Colonic mucosa (tissue), 4 donors: ENCODE data around the gene GIPC3. TPM values are rescaled to one million over a fixed set of nuclear protein-coding genes. Genes with fewer than 3 reads are reported as not detected.

Source experiments
- DNase-seq: peaks from one replicate; pipeline ENCODE4 v3.0.0-alpha.2; 2020
- H3K27ac ChIP-seq: fragments of 200-600 bp; one replicate; pipeline ENCODE4 v1.8.0; 2021
- H3K27me3 ChIP-seq: fragments of 200-600 bp; one replicate; pipeline ENCODE4 v1.8.0; 2021
- H3K36me3 ChIP-seq: fragments of 200-600 bp; one replicate; pipeline ENCODE4 v1.8.0; 2021
- H3K4me1 ChIP-seq: fragments of 200-600 bp; one replicate; pipeline ENCODE4 v1.8.0; 2021; ENCODE audit warnings: mild to moderate bottlenecking
- H3K4me3 ChIP-seq: fragments of 200-600 bp; one replicate; pipeline ENCODE4 v1.8.0; 2021
- H3K9ac ChIP-seq, 2 donors: one replicate each; pipeline ENCODE4 v1.7.0; 2013; ENCODE audit warnings: control low read depth in 2 of 2, low read depth in 2 of 2, low read length in 2 of 2
- H3K9me3 ChIP-seq: fragments of 200-600 bp; one replicate; pipeline ENCODE4 v1.8.0; 2021
- CTCF ChIP-seq: fragments of 200-600 bp; IDR thresholded peaks from one replicate; pipeline ENCODE4 v1.8.0; 2022; ENCODE audit warnings: antibody characterized with exemption, mild to moderate bottlenecking
- intact Hi-C: fragments of 100-400 bp; cut with DNase I; formaldehyde crosslinking; loops from one replicate; pipeline ENCODE4 v1.14.1; 2022
- total RNA-seq, 2 donors: library from RNA; stranded (reverse); fragmentation: NEBNext Ultra II Directional in 1 of 2; extraction: Animal tissue kit (Norgen Biotek cat#: 25700) in 1 of 2; gene quantifications; one replicate each; pipeline ENCODE4 v1.2.1, GENCODE V29; 2021
- donor health status: healthy.
- donor health status: DM: no; HTN: no; CAD: no.
- donor health status: DM: no; HTN: no; CAD: no.

The GIPC3 gene
- total RNA-seq, 2 donors from 2014 or later: 0.40 to 1.1 TPM

DNA sequence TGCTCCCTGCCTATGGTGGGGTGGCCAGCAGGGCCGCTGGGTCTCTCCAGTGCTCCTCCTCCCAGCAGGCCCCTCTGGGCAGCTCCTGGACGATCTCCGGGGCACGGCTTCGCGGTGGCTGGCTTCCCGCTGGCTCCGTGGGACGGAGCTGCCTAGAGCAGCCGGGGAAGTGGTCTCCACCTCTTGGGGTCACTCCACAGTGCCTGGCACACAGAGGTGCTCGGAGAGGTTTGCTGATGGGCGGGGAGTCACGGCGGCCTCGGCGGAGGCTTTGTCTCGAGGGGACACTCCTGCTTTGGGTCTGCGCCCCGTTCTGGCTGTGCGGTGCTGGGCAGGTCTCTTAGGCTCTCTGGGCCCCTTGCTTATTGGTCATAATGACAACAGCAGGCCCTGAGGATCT, 51.2 kb downstream of the GIPC3 start:
- no peak overlapping the region for H3K27ac ChIP-seq
- no peak for TF ChIP-seq CTCF
- no peaks in the 10 kb centered on the region for H3K9me3 ChIP-seq
- H3K36me3 ChIP-seq: no peaks in the 10 kb centered on the region
- DNase-seq: no peak
- intact Hi-C loops: no loop called here
- no peak overlapping the region for H3K9ac ChIP-seq
- H3K4me1 ChIP-seq: no peaks in the 10 kb centered on the region
- H3K4me3 ChIP-seq: no peak overlapping the region
- H3K27me3 ChIP-seq: no peaks in the 10 kb centered on the region

GRCh38 chr19:3636962-3637361, 51.7 kb downstream of the GIPC3 start:
- intact Hi-C loops: no loop called here
- no peak for DNase-seq
- Histone ChIP-seq H3K9me3 (no peaks in the 10 kb centered on the region), H3K4me3 (no peak overlapping the region), H3K9ac (no peak overlapping the region), H3K27me3 (no peaks in the 10 kb centered on the region), H3K36me3 (no peaks in the 10 kb centered on the region), H3K27ac (no peak overlapping the region), H3K4me1 (no peaks in the 10 kb centered on the region)
- no peak for TF ChIP-seq CTCF

GRCh38 chr19:3637621-3638020, 52.3 kb downstream of the GIPC3 start:
- intact Hi-C loops: no loop called here
- Histone ChIP-seq H3K36me3 (no peaks in the 10 kb centered on the region), H3K27ac (no peak overlapping the region), H3K9me3 (no peaks in the 10 kb centered on the region), H3K4me3 (no peak overlapping the region), H3K9ac (no peak overlapping the region), H3K27me3 (no peaks in the 10 kb centered on the region), H3K4me1 (no peaks in the 10 kb centered on the region)
- TF ChIP-seq CTCF: no peak
- DNase-seq: no peak

- intact Hi-C loops: no loop called here
- no peak for DNase-seq
- no peaks in the 10 kb centered on the region for H3K36me3 ChIP-seq
Measured at GRCh38 chr19:3638208-3639193, 53.2 kb downstream of the GIPC3 start.

DNA sequence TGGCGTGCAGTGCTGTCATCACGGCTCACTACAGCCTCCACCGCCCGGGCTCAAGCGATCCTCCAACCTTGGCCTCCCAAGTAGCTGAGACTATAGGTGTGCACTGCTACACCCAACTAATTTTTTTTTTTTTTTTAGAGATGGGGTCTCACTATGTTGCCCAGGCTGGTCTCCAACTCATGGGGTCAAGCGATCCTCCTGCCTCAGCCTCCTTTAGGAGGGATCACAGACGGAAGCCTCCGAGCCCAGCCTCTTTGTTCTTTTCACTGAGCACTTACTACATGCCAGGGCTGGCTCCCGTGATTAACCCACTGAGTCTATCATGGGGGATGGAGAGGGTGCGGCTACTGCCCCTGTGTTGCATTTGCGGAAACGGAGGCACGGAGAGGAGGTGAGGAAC, 54.2 kb downstream of the GIPC3 start:
- DNase-seq: no peak
- no peak overlapping the region for H3K4me3 ChIP-seq
- intact Hi-C loops: no loop called here
- no peaks in the 10 kb centered on the region for H3K9me3 ChIP-seq
- H3K4me1 ChIP-seq: no peaks in the 10 kb centered on the region
- no peak overlapping the region for H3K9ac ChIP-seq
- H3K27me3 ChIP-seq: no peaks in the 10 kb centered on the region
- H3K36me3 ChIP-seq: no peaks in the 10 kb centered on the region
- no peak overlapping the region for H3K27ac ChIP-seq
- TF ChIP-seq CTCF: no peak

More at GRCh38 chr19:3638208-3639193, 53.2 kb downstream of the GIPC3 start:
- TF ChIP-seq CTCF: no peak
- H3K4me1 ChIP-seq: no peaks in the 10 kb centered on the region
- no peak overlapping the region for H3K9ac ChIP-seq
- no peaks in the 10 kb centered on the region for H3K27me3 ChIP-seq
- no peak overlapping the region for H3K4me3 ChIP-seq
- H3K27ac ChIP-seq: no peak overlapping the region
- no peaks in the 10 kb centered on the region for H3K9me3 ChIP-seq
